ENCODE measurements around the gene SPDYE1.
"Not testable (repeated sequence)": the region's sequence is repeated elsewhere in the genome, so short reads cannot be mapped to it uniquely, and the experiment has no call there.

The SPDYE1 gene

GRCh38 chr7:43997532-43997931 is at the start of gene SPDYE1:
Gene SPDYE1, plus strand, starts transcription at chr7:43997897. Its CDS starts 2,053 bp downstream, at chr7:43999950.
- not testable (repeated sequence) for DNase-seq (ENCODE audit: insufficient read length, low spot score); FAIRE-seq

- DNase-seq (ENCODE audit: insufficient read length, low spot score) = no peak
- TF ChIP-seq POLR2A (IDR thresholded peaks at IDR 0.05; ENCODE audit: low read depth, low read length) = no peak
- FAIRE-seq = no peak
Measured at GRCh38 chr7:43952028-43952427, 45.7 kb upstream of the SPDYE1 start.

- TF ChIP-seq POLR2A (IDR thresholded peaks at IDR 0.05; ENCODE audit: low read depth, low read length) = no peak
- no peak for FAIRE-seq
- DNase-seq (ENCODE audit: insufficient read length, low spot score) = no peak
Measured at GRCh38 chr7:43953071-43953470, 44.6 kb upstream of the SPDYE1 start.

- peak; percentile 75 for FAIRE-seq
- DNase-seq (ENCODE audit: insufficient read length, low spot score) = peak; percentile 66
- no peak for TF ChIP-seq POLR2A (IDR thresholded peaks at IDR 0.05; ENCODE audit: low read depth, low read length)
Measured at GRCh38 chr7:43954524-43955228, 43.0 kb upstream of the SPDYE1 start.

- no peak for DNase-seq (ENCODE audit: insufficient read length, low spot score)
- no peak for FAIRE-seq
- TF ChIP-seq POLR2A (IDR thresholded peaks at IDR 0.05; ENCODE audit: low read depth, low read length) = no peak
Measured at GRCh38 chr7:43956027-43956426, 41.7 kb upstream of the SPDYE1 start.

GRCh38 chr7:43960933-43961332 is 36.8 kb upstream of the SPDYE1 start:
- DNase-seq (ENCODE audit: insufficient read length, low spot score) (no peak), FAIRE-seq (no peak)
- TF ChIP-seq POLR2A (IDR thresholded peaks at IDR 0.05; ENCODE audit: low read depth, low read length) = no peak

- DNase-seq (ENCODE audit: insufficient read length, low spot score); FAIRE-seq: not testable (repeated sequence)
Measured at GRCh38 chr7:43966392-43966791, 31.3 kb upstream of the SPDYE1 start.

- FAIRE-seq = not testable (repeated sequence)
- DNase-seq (ENCODE audit: insufficient read length, low spot score) = peak; percentile 26
Measured at GRCh38 chr7:43968172-43969040, 29.3 kb upstream of the SPDYE1 start.

- not testable (repeated sequence) for FAIRE-seq; DNase-seq (ENCODE audit: insufficient read length, low spot score)
Measured at GRCh38 chr7:43969586-43969985, 28.1 kb upstream of the SPDYE1 start.

- FAIRE-seq; DNase-seq (ENCODE audit: insufficient read length, low spot score): not testable (repeated sequence)
Measured at GRCh38 chr7:43970698-43971097, 27.0 kb upstream of the SPDYE1 start.

- not testable (repeated sequence) for FAIRE-seq; DNase-seq (ENCODE audit: insufficient read length, low spot score)
Measured at GRCh38 chr7:43974033-43974573, 23.6 kb upstream of the SPDYE1 start.

- DNase-seq (ENCODE audit: insufficient read length, low spot score); FAIRE-seq: not testable (repeated sequence)
Measured at GRCh38 chr7:43974725-43975482, 22.8 kb upstream of the SPDYE1 start.

- no peak for FAIRE-seq
- DNase-seq (ENCODE audit: insufficient read length, low spot score) = no peak
- TF ChIP-seq POLR2A (IDR thresholded peaks at IDR 0.05; ENCODE audit: low read depth, low read length) = no peak
Measured at GRCh38 chr7:43977525-43977924, 20.2 kb upstream of the SPDYE1 start.

- DNase-seq (ENCODE audit: insufficient read length, low spot score); FAIRE-seq: not testable (repeated sequence)
Measured at GRCh38 chr7:43978102-43978501, 19.6 kb upstream of the SPDYE1 start.

- DNase-seq (ENCODE audit: insufficient read length, low spot score); FAIRE-seq: not testable (repeated sequence)
Measured at GRCh38 chr7:43982848-43983247, 14.8 kb upstream of the SPDYE1 start.

GRCh38 chr7:43983736-43984135 is 14.0 kb upstream of the SPDYE1 start:
- not testable (repeated sequence) for FAIRE-seq; DNase-seq (ENCODE audit: insufficient read length, low spot score)

- DNase-seq (ENCODE audit: insufficient read length, low spot score) = peak; percentile 80
- FAIRE-seq = not testable (repeated sequence)
Measured at GRCh38 chr7:43985904-43986864, 11.5 kb upstream of the SPDYE1 start.

- not testable (repeated sequence) for FAIRE-seq; DNase-seq (ENCODE audit: insufficient read length, low spot score)
Measured at GRCh38 chr7:43987476-43987875, 10.2 kb upstream of the SPDYE1 start.
